ENCODE data around the gene BABAM2. TPM values are rescaled to one million over a fixed set of nuclear protein-coding genes. Genes with fewer than 3 reads are reported as not detected.

The BABAM2 gene
- total and polyA plus RNA-seq, 4 donors, result 17.2 to 53.8 (median 36.5) TPM

GRCh38 chr2:28318023-28318422 lies 427.5 kb downstream of the BABAM2 start:
- intact Hi-C loops (cut with DNase I), result no loop called here
- no peaks in the 10 kb centered on the region for H3K9me3 ChIP-seq (ENCODE audit: control insufficient read depth, low read length)
- WGBS, 2 donors, result 95 to 98% methylated on average over 5 of the region's 5 CpGs
- peaks cover 0 to 4% of the 10 kb centered on the region in 2 donors for H3K4me1 ChIP-seq (ENCODE audit: control insufficient read depth in 1 of 2, insufficient read depth in 2 of 2, low read length in 2 of 2)
- ATAC-seq (ENCODE audit: low FRiP score) (no peak), DNase-seq (no peak)
- H3K27ac ChIP-seq (ENCODE audit: low read depth in 1 of 2, low read length in 2 of 2), result no peak overlapping the region
- no peaks in the 10 kb centered on the region for H3K36me3 ChIP-seq (ENCODE audit: control insufficient read depth in 1 of 2, insufficient read depth in 2 of 2, low read length in 1 of 2)
- no peak overlapping the region for H3K4me3 ChIP-seq (ENCODE audit: low read length in 2 of 2)
- no peaks in the 10 kb centered on the region for H3K27me3 ChIP-seq (ENCODE audit: control insufficient read depth in 1 of 2, insufficient read depth in 2 of 2, low read length in 1 of 2)

GRCh38 chr2:28318462-28319117 lies 428.1 kb downstream of the BABAM2 start:
- H3K36me3 ChIP-seq (ENCODE audit: control insufficient read depth in 1 of 2, insufficient read depth in 2 of 2, low read length in 1 of 2), result no peaks in the 10 kb centered on the region
- WGBS, 2 donors, result 67 to 70% methylated on average over 6 of the region's 6 CpGs
- peak overlapping the region in 1 of 2 donors; percentile 69 for H3K27ac ChIP-seq (ENCODE audit: low read depth in 1 of 2, low read length in 2 of 2)

GRCh38 chr2:28319118-28320008 lies 428.8 kb downstream of the BABAM2 start:
- Histone ChIP-seq H3K4me1 (ENCODE audit: control insufficient read depth in 1 of 2, insufficient read depth in 2 of 2, low read length in 2 of 2) (peaks cover 0 to 4% of the 10 kb centered on the region in 2 donors), H3K36me3 (ENCODE audit: control insufficient read depth in 1 of 2, insufficient read depth in 2 of 2, low read length in 1 of 2) (no peaks in the 10 kb centered on the region), H3K9me3 (ENCODE audit: control insufficient read depth, low read length) (no peaks in the 10 kb centered on the region), H3K27me3 (ENCODE audit: control insufficient read depth in 1 of 2, insufficient read depth in 2 of 2, low read length in 1 of 2) (no peaks in the 10 kb centered on the region), H3K27ac (ENCODE audit: low read depth in 1 of 2, low read length in 2 of 2) (peak overlapping the region; percentile 16 to 69), H3K4me3 (ENCODE audit: low read length in 2 of 2) (no peak overlapping the region)
- DNase-seq (peak in 1 of 2 donors; percentile 85), ATAC-seq (ENCODE audit: low FRiP score) (peak; percentile 49)
- intact Hi-C loops (cut with DNase I), result no loop called here
- WGBS, 2 donors, result 29 to 41% methylated on average over 15 of the region's 15 CpGs

More at GRCh38 chr2:28318462-28319117, 428.1 kb downstream of the BABAM2 start:
- ATAC-seq (ENCODE audit: low FRiP score) (no peak), DNase-seq (no peak)
- Histone ChIP-seq H3K4me1 (ENCODE audit: control insufficient read depth in 1 of 2, insufficient read depth in 2 of 2, low read length in 2 of 2) (peaks cover 0 to 4% of the 10 kb centered on the region in 2 donors), H3K9me3 (ENCODE audit: control insufficient read depth, low read length) (no peaks in the 10 kb centered on the region), H3K27me3 (ENCODE audit: control insufficient read depth in 1 of 2, insufficient read depth in 2 of 2, low read length in 1 of 2) (no peaks in the 10 kb centered on the region), H3K4me3 (ENCODE audit: low read length in 2 of 2) (no peak overlapping the region)
- intact Hi-C loops (cut with DNase I), result no loop called here

- peaks cover 0 to 4% of the 10 kb centered on the region in 2 donors for H3K4me1 ChIP-seq (ENCODE audit: control insufficient read depth in 1 of 2, insufficient read depth in 2 of 2, low read length in 2 of 2)
- 56 to 61% methylated on average over 6 of the region's 6 CpGs for WGBS, 2 donors
- peak overlapping the region in 1 of 2 donors; percentile 69 for H3K27ac ChIP-seq (ENCODE audit: low read depth in 1 of 2, low read length in 2 of 2)
- intact Hi-C loops (cut with DNase I), result no loop called here
- DNase-seq (no peak), ATAC-seq (ENCODE audit: low FRiP score) (no peak)
- H3K36me3 ChIP-seq (ENCODE audit: control insufficient read depth in 1 of 2, insufficient read depth in 2 of 2, low read length in 1 of 2), result no peaks in the 10 kb centered on the region
- H3K4me3 ChIP-seq (ENCODE audit: low read length in 2 of 2), result no peak overlapping the region
- no peaks in the 10 kb centered on the region for H3K27me3 ChIP-seq (ENCODE audit: control insufficient read depth in 1 of 2, insufficient read depth in 2 of 2, low read length in 1 of 2)
- no peaks in the 10 kb centered on the region for H3K9me3 ChIP-seq (ENCODE audit: control insufficient read depth, low read length)
Measured at GRCh38 chr2:28320009-28320365, 429.5 kb downstream of the BABAM2 start.

GRCh38 chr2:28320371-28320770 lies 429.8 kb downstream of the BABAM2 start:
- Histone ChIP-seq H3K4me3 (ENCODE audit: low read length in 2 of 2) (no peak overlapping the region), H3K27ac (ENCODE audit: low read depth in 1 of 2, low read length in 2 of 2) (peak overlapping the region in 1 of 2 donors; percentile 69), H3K9me3 (ENCODE audit: control insufficient read depth, low read length) (no peaks in the 10 kb centered on the region), H3K4me1 (ENCODE audit: control insufficient read depth in 1 of 2, insufficient read depth in 2 of 2, low read length in 2 of 2) (peaks cover 0 to 4% of the 10 kb centered on the region in 2 donors), H3K36me3 (ENCODE audit: control insufficient read depth in 1 of 2, insufficient read depth in 2 of 2, low read length in 1 of 2) (no peaks in the 10 kb centered on the region), H3K27me3 (ENCODE audit: control insufficient read depth in 1 of 2, insufficient read depth in 2 of 2, low read length in 1 of 2) (no peaks in the 10 kb centered on the region)
- WGBS, 2 donors, result 77 to 80% methylated on average over 7 of the region's 7 CpGs
- DNase-seq (no peak), ATAC-seq (ENCODE audit: low FRiP score) (no peak)
- intact Hi-C loops (cut with DNase I), result no loop called here

GRCh38 chr2:28321426-28321825 lies 430.9 kb downstream of the BABAM2 start:
- H3K9me3 ChIP-seq (ENCODE audit: control insufficient read depth, low read length), result no peaks in the 10 kb centered on the region
- 13 to 14% methylated on average over 4 of the region's 4 CpGs for WGBS, 2 donors
- ATAC-seq (ENCODE audit: low FRiP score) (no peak), DNase-seq (no peak)
- intact Hi-C loops (cut with DNase I), result no loop called here
- no peaks in the 10 kb centered on the region for H3K36me3 ChIP-seq (ENCODE audit: control insufficient read depth in 1 of 2, insufficient read depth in 2 of 2, low read length in 1 of 2)
- H3K4me1 ChIP-seq (ENCODE audit: control insufficient read depth in 1 of 2, insufficient read depth in 2 of 2, low read length in 2 of 2), result peaks cover 0 to 4% of the 10 kb centered on the region in 2 donors
- H3K27ac ChIP-seq (ENCODE audit: low read depth in 1 of 2, low read length in 2 of 2), result peak overlapping the region in 1 of 2 donors; percentile 58
- no peak overlapping the region for H3K4me3 ChIP-seq (ENCODE audit: low read length in 2 of 2)
- H3K27me3 ChIP-seq (ENCODE audit: control insufficient read depth in 1 of 2, insufficient read depth in 2 of 2, low read length in 1 of 2), result no peaks in the 10 kb centered on the region

DNA sequence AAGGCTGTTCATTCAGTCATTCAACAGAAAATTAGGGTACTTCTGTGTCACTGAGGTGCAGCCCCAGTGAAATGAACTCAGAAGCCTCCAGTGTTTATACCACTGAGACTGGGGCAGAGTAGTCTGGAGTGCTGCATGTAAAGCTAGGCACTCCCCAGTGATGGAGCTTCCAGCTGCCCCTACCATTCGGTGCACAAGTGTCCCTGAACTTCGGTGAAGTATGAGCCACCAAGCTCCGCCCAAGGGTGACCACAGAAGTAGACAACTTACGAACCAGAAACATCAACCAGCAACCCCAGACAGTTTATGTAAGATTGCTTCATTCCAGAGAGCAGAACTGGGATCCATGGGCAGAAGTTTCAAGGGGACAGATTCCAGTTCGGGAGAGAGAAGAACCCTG lies 431.5 kb downstream of the BABAM2 start:
- no peaks in the 10 kb centered on the region for H3K9me3 ChIP-seq (ENCODE audit: control insufficient read depth, low read length)
- 67% methylated on average over 5 of the region's 5 CpGs for WGBS, 2 donors
- peaks cover 0 to 4% of the 10 kb centered on the region in 2 donors for H3K4me1 ChIP-seq (ENCODE audit: control insufficient read depth in 1 of 2, insufficient read depth in 2 of 2, low read length in 2 of 2)
- no peak overlapping the region for H3K4me3 ChIP-seq (ENCODE audit: low read length in 2 of 2)
- H3K36me3 ChIP-seq (ENCODE audit: control insufficient read depth in 1 of 2, insufficient read depth in 2 of 2, low read length in 1 of 2), result no peaks in the 10 kb centered on the region
- no peak overlapping the region for H3K27ac ChIP-seq (ENCODE audit: low read depth in 1 of 2, low read length in 2 of 2)
- intact Hi-C loops (cut with DNase I), result no loop called here
- ATAC-seq (ENCODE audit: low FRiP score) (no peak), DNase-seq (no peak)
- H3K27me3 ChIP-seq (ENCODE audit: control insufficient read depth in 1 of 2, insufficient read depth in 2 of 2, low read length in 1 of 2), result no peaks in the 10 kb centered on the region

DNA sequence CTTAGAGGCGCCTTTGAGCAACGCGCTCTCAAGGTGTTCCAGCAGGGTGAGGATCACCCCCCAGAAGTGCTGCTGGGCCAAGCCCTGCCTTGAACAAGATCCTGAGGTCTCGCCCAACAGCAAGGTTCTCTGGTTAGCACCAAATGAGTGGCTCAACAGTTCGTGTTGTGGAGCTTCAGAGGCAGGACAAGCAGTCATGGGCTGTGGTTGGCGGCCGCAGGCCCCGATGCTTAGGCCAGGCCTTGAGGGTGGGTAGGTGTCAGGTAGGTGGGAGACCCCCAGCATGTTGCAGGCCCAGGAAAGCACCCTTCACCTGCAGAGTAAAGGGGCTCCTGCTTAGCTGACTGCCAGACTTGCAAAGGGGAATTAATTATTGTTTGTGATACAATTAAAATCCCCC lies 431.9 kb downstream of the BABAM2 start:
- no peak overlapping the region for H3K4me3 ChIP-seq (ENCODE audit: low read length in 2 of 2)
- DNase-seq (no peak), ATAC-seq (ENCODE audit: low FRiP score) (no peak)
- no peak overlapping the region for H3K27ac ChIP-seq (ENCODE audit: low read depth in 1 of 2, low read length in 2 of 2)
- H3K36me3 ChIP-seq (ENCODE audit: control insufficient read depth in 1 of 2, insufficient read depth in 2 of 2, low read length in 1 of 2), result no peaks in the 10 kb centered on the region
- H3K4me1 ChIP-seq (ENCODE audit: control insufficient read depth in 1 of 2, insufficient read depth in 2 of 2, low read length in 2 of 2), result peaks cover 0 to 4% of the 10 kb centered on the region in 2 donors
- 93 to 96% methylated on average over 8 of the region's 8 CpGs for WGBS, 2 donors
- intact Hi-C loops (cut with DNase I), result no loop called here
- H3K27me3 ChIP-seq (ENCODE audit: control insufficient read depth in 1 of 2, insufficient read depth in 2 of 2, low read length in 1 of 2), result no peaks in the 10 kb centered on the region
- no peaks in the 10 kb centered on the region for H3K9me3 ChIP-seq (ENCODE audit: control insufficient read depth, low read length)
